ENCODE measurements around the gene C1QTNF12. TPM values are rescaled to one million over a fixed set of nuclear protein-coding genes. Genes with fewer than 3 reads are reported as not detected.

Gene C1QTNF12
- total RNA-seq, 6 experiments from 2014 or later = 0.40 to 4.0 (median 1.1) TPM; not detected in 1

- H3K9me3 ChIP-seq = no peaks in the 10 kb centered on the region
- H3K27me3 ChIP-seq = no peaks in the 10 kb centered on the region
- no peak overlapping the region for H3K4me3 ChIP-seq
- ATAC-seq (no peak), DNase-seq (no peak)
- H3K36me3 ChIP-seq = peaks cover 0 to 49% (median 9%) of the 10 kb centered on the region in 4 donors
- intact Hi-C loops (cut with DNase I) = no loop called here
- TF ChIP-seq POLR2A (IDR thresholded peaks at IDR 0.05) (no peak), CTCF (IDR thresholded peaks at IDR 0.05) (no peak)
- no peaks in the 10 kb centered on the region for H3K4me1 ChIP-seq
- no peak overlapping the region for H3K27ac ChIP-seq
- 97% methylated on average over 13 of the region's 52 CpGs for WGBS (ENCODE audit: insufficient coverage, low coverage, low lambda C conversion rate, missing lambda C conversion rate)
Measured at GRCh38 chr1:1217621-1218523, 28.6 kb downstream of the C1QTNF12 start.

DNA sequence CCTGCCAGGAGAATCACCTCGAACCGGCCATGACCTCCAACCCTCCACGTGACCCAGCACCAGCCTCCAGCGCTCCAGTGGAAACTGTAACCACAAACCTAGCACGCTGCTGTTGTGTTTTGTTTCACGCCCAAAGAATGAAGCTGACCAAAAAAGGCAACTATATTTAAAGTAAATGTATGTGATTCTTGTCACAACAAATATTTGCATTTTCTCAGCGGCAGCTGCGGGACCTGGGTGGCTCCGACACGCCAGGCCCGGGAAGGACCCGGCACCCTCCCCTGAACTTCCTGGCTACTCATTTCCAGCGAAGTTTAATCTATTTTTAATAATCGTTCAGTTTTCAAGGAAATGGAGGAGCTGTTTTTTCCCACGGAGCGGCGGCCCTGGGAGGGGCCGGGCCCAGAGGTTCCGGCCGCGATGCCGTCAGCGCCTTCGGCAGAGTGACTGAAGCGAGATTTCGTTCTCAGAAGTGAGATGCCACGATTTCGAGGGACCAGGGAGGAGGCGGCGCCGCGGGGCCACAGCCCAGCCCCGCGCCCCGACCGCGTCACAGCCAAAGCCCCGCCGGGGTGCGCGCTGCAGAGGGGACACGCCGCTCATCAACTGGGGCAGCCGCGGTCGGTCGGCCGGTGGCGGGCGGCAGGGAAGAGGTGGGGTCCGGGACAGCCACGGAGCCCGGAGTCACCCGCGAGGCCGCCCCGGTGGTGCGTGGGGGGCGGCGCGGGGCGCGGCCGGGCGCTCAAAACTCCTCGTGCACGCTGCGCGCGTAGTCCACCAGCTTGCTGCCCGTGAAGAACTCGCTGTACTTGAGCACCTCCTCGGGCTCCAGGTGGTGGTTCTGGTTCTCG, 29.5 kb downstream of the C1QTNF12 start:
- Histone ChIP-seq H3K4me1 (no peaks in the 10 kb centered on the region), H3K4me3 (no peak overlapping the region), H3K36me3 (peaks cover 0 to 41% (median 9%) of the 10 kb centered on the region in 4 donors), H3K27ac (no peak overlapping the region), H3K9me3 (no peaks in the 10 kb centered on the region), H3K27me3 (no peaks in the 10 kb centered on the region)
- WGBS (ENCODE audit: insufficient coverage, low coverage, low lambda C conversion rate, missing lambda C conversion rate) = 67% methylated on average over 22 of the region's 74 CpGs
- intact Hi-C loops (cut with DNase I) = no loop called here
- TF ChIP-seq CTCF (IDR thresholded peaks at IDR 0.05) (no peak), POLR2A (IDR thresholded peaks at IDR 0.05) (no peak)
- no peak for DNase-seq
- ATAC-seq = no peak

GRCh38 chr1:1215881-1216605, 30.5 kb downstream of the C1QTNF12 start:
- Histone ChIP-seq H3K4me3 (no peak overlapping the region), H3K27me3 (no peaks in the 10 kb centered on the region), H3K4me1 (no peaks in the 10 kb centered on the region), H3K27ac (no peak overlapping the region), H3K36me3 (peaks cover 0 to 32% (median 6%) of the 10 kb centered on the region in 4 donors), H3K9me3 (no peaks in the 10 kb centered on the region)
- DNase-seq (no peak), ATAC-seq (peak in 1 of 4 donors; percentile 8)
- TF ChIP-seq CTCF (IDR thresholded peaks at IDR 0.05) (no peak), POLR2A (IDR thresholded peaks at IDR 0.05) (no peak)
- intact Hi-C loops (cut with DNase I) = no loop called here
- 93% methylated on average over 3 of the region's 21 CpGs for WGBS (ENCODE audit: insufficient coverage, low coverage, low lambda C conversion rate, missing lambda C conversion rate)

- WGBS (ENCODE audit: insufficient coverage, low coverage, low lambda C conversion rate, missing lambda C conversion rate) = 51% methylated on average over 6 of the region's 11 CpGs
- DNase-seq (no peak), ATAC-seq (peak in 1 of 4 donors; percentile 9)
- Histone ChIP-seq H3K36me3 (peaks cover 0 to 23% (median 6%) of the 10 kb centered on the region in 4 donors), H3K4me1 (no peaks in the 10 kb centered on the region), H3K27me3 (no peaks in the 10 kb centered on the region), H3K4me3 (no peak overlapping the region), H3K9me3 (no peaks in the 10 kb centered on the region), H3K27ac (no peak overlapping the region)
- intact Hi-C loops (cut with DNase I) = no loop called here
- TF ChIP-seq CTCF (IDR thresholded peaks at IDR 0.05) = no peak
- TF ChIP-seq POLR2A (IDR thresholded peaks at IDR 0.05) = no peak
Measured at GRCh38 chr1:1215080-1215676, 31.3 kb downstream of the C1QTNF12 start.
